Measurements from ENCODE around the gene OR5K4. TPM values are rescaled to one million over a fixed set of nuclear protein-coding genes. Genes with fewer than 3 reads are reported as not detected.
A peak's percentile ranks its signal among the peaks of the same experiment; 100 is the strongest.

The OR5K4 gene
- total and polyA plus RNA-seq, 8 donors: not detected

- no peak overlapping the region for H3K4me3 ChIP-seq
- no peaks in the 10 kb centered on the region for H3K4me1 ChIP-seq
- no peaks in the 10 kb centered on the region for H3K36me3 ChIP-seq
- peak; percentile 43 to 73 for DNase-seq
- no peak for TF ChIP-seq EP300 (IDR thresholded peaks at IDR 0.05)
- peak in 5 of 7 experiments; percentile 25 to 66 (median 54) for TF ChIP-seq CTCF (IDR thresholded peaks at IDR 0.05)
- H3K9me3 ChIP-seq: no peaks in the 10 kb centered on the region
- no peak overlapping the region for H3K27ac ChIP-seq
- intact Hi-C loops (cut with DNase I; ENCODE audit: low total_unique reads): loop anchor here (5.0 kb wide), 1 partner anchor 292 kb away; the partner anchor contains the start of gene GABRR3
- H3K27me3 ChIP-seq: peaks cover 0 to 7% (median 0%) of the 10 kb centered on the region in 3 donors
- 0 to 13% (median 5%) methylated on average over 6 of the region's 6 CpGs for WGBS, 5 donors
Measured at GRCh38 chr3:98329392-98330124, 24.1 kb upstream of the OR5K4 start.

GRCh38 chr3:98331329-98331728 lies 22.3 kb upstream of the OR5K4 start:
- Histone ChIP-seq H3K27me3 (peaks cover 0 to 7% (median 0%) of the 10 kb centered on the region in 3 donors), H3K4me1 (no peaks in the 10 kb centered on the region), H3K27ac (no peak overlapping the region), H3K4me3 (no peak overlapping the region), H3K9me3 (no peaks in the 10 kb centered on the region), H3K36me3 (no peaks in the 10 kb centered on the region)
- intact Hi-C loops (cut with DNase I; ENCODE audit: low total_unique reads): no loop called here
- WGBS, 5 donors: 70 to 93% (median 88%) methylated on average over 1 of the region's 1 CpG
- DNase-seq: no peak
- TF ChIP-seq POLR2AphosphoS5 (IDR thresholded peaks at IDR 0.05) (no peak), CTCF (IDR thresholded peaks at IDR 0.05) (no peak), EP300 (IDR thresholded peaks at IDR 0.05) (no peak), POLR2A (IDR thresholded peaks at IDR 0.05) (no peak)

- Histone ChIP-seq H3K27me3 (peaks cover 0 to under 1% (median 0%) of the 10 kb centered on the region in 3 donors), H3K36me3 (no peaks in the 10 kb centered on the region), H3K4me1 (no peaks in the 10 kb centered on the region), H3K27ac (no peak overlapping the region), H3K9me3 (no peaks in the 10 kb centered on the region), H3K4me3 (no peak overlapping the region)
- intact Hi-C loops (cut with DNase I; ENCODE audit: low total_unique reads): no loop called here
- peak in 1 of 2 donors; percentile 31 for DNase-seq
- TF ChIP-seq CTCF (IDR thresholded peaks at IDR 0.05) (peak in 1 of 7 experiments; percentile 9), POLR2AphosphoS5 (IDR thresholded peaks at IDR 0.05) (no peak)
- 14 to 55% (median 49%) methylated on average over 3 of the region's 3 CpGs for WGBS, 5 donors
Measured at GRCh38 chr3:98333989-98334606, 19.6 kb upstream of the OR5K4 start.

GRCh38 chr3:98339031-98339430 lies 14.6 kb upstream of the OR5K4 start:
- H3K9me3 ChIP-seq: no peaks in the 10 kb centered on the region

More at GRCh38 chr3:98339031-98339430, 14.6 kb upstream of the OR5K4 start:
- H3K4me3 ChIP-seq: no peak overlapping the region
- TF ChIP-seq EP300 (IDR thresholded peaks at IDR 0.05) (no peak), POLR2A (IDR thresholded peaks at IDR 0.05) (no peak), POLR2AphosphoS5 (IDR thresholded peaks at IDR 0.05) (no peak), CTCF (IDR thresholded peaks at IDR 0.05) (no peak)
- H3K27ac ChIP-seq: no peak overlapping the region
- DNase-seq: no peak
- 82 to 95% (median 88%) methylated on average over 1 of the region's 1 CpG for WGBS, 5 donors
- intact Hi-C loops (cut with DNase I; ENCODE audit: low total_unique reads): no loop called here
- no peaks in the 10 kb centered on the region for H3K36me3 ChIP-seq
- H3K27me3 ChIP-seq: no peaks in the 10 kb centered on the region
- no peaks in the 10 kb centered on the region for H3K4me1 ChIP-seq

Measured in stomach (tissue), 9 donors.